AG09309 (cell line): ENCODE measurements around the gene MYOZ2.
"Not testable (repeated sequence)": the region's sequence is repeated elsewhere in the genome, so short reads cannot be mapped to it uniquely, and the experiment has no call there.

Experiments
- DNase-seq: peaks from one replicate; pipeline ENCODE4 v3.0.0-alpha.2; 2010; ENCODE audit warnings: low read depth
- H3K4me3 ChIP-seq: 2 replicates; pipeline ENCODE4 v1.5.1; 2011; ENCODE audit warnings: mild to moderate bottlenecking, low read depth, low read length, moderate library complexity; ENCODE audit not compliant: control insufficient read depth
- CTCF ChIP-seq: IDR thresholded peaks from 2 replicates; pipeline ENCODE4 v1.5.1; 2011; ENCODE audit warnings: mild to moderate bottlenecking, low read depth, low read length, inconsistent platforms; ENCODE audit not compliant: insufficient read depth, control insufficient read depth; ENCODE audit errors: missing control alignments

MYOZ2 gene

GRCh38 chr4:119138046-119138445 lies 2.4 kb downstream of the MYOZ2 start:
- no peak overlapping the region for H3K4me3 ChIP-seq
- TF ChIP-seq CTCF, result no peak
- no peak for DNase-seq

DNA sequence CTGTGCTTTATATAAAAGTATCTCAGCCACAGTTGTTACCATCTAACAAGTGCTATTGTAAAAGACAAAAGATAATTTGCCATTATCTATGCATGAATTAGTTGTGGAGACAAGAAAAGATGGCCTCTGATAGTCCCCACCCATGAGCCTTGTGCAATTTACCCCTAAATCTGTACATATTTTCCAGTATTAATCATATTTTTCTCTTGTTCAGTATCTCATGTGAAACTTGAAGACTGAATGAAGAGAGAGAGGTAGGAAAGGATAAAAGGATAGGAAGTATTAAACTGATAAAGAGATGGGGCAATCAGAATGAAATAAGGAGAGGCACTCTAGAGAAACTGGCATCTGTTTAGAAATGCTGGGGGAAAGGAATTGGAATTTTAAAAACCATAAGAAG lies 3.7 kb downstream of the MYOZ2 start:
- no peak for DNase-seq
- TF ChIP-seq CTCF, result no peak
- no peak overlapping the region for H3K4me3 ChIP-seq

DNA sequence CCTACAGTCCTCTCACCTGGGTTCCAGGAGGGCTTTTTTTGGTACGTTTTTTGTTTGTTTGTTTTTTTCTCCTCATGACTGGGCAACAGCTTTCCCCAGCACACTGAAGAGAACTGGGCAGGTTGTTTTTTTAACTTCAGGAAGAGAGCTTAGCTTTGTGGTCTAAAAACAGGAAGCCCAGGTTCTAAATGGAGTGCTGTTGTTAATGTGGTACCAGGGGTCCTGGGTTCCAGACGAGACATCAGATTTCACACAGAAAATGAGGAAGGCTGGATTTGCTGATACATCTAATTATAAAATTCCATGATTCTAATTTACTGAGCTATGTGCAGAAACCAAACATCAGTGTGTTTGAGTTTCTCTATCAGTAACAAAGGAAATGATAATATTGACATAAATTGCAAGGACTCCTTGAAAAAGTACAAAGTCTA lies 4.2 kb downstream of the MYOZ2 start:
- no peak for DNase-seq
- no peak overlapping the region for H3K4me3 ChIP-seq
- TF ChIP-seq CTCF, result no peak

- H3K4me3 ChIP-seq, DNase-seq: not testable (repeated sequence)
These were observed 5.7 kb downstream of the MYOZ2 start for GRCh38 chr4:119141283-119141682.

- DNase-seq, result no peak
- TF ChIP-seq CTCF, result no peak
- no peak overlapping the region for H3K4me3 ChIP-seq
These were observed 7.2 kb downstream of the MYOZ2 start for GRCh38 chr4:119142833-119143232.

GRCh38 chr4:119143341-119143740 lies 7.7 kb downstream of the MYOZ2 start:
- H3K4me3 ChIP-seq, DNase-seq: not testable (repeated sequence)

- TF ChIP-seq CTCF, result no peak
- no peak overlapping the region for H3K4me3 ChIP-seq
- no peak for DNase-seq
These were observed 13.5 kb downstream of the MYOZ2 start for GRCh38 chr4:119149110-119149509.

DNA sequence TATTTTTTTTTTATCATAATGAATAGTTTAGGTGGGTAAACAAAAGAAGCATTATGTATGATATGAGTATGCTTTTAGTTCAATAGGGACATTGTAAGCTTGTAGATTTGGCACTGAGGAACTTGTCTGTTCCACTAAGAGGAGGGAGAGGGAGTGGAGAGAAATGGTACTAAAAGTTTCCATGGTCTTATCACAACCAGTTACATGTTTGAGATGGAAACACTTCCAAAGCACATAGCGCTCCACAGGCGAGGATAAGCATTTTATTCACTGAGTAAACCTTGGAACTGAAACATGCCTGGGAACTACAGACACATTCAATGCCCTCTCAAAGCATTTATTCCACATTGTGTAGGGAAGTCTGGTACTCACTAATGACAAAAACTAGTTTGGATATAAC lies 15.5 kb downstream of the MYOZ2 start:
- no peak for DNase-seq
- no peak overlapping the region for H3K4me3 ChIP-seq
- no peak for TF ChIP-seq CTCF
